Measurements from ENCODE around the gene LILRB5.

Gene LILRB5

GRCh38 chr19:54254195-54254906 is 2.7 kb downstream of the LILRB5 start:
- Histone ChIP-seq H3K4me2 (ENCODE audit: low read depth, low read length, poor library complexity, severe bottlenecking) (no peak overlapping the region), H3K27ac (ENCODE audit: low read depth, low read length) (no peak overlapping the region), H3K27me3 (ENCODE audit: low read length) (no peaks in the 10 kb centered on the region), H2AFZ (ENCODE audit: low read depth, low read length, severe bottlenecking) (no peak overlapping the region), H3K9me3 (ENCODE audit: insufficient read depth, low read length) (no peaks in the 10 kb centered on the region), H3K9me2 (replicated peaks; ENCODE audit: insufficient read depth, low read length) (no peaks in the 10 kb centered on the region), H3F3A (ENCODE audit: insufficient read depth) (no peaks in the 10 kb centered on the region), H3K9ac (ENCODE audit: low read length) (no peak overlapping the region), H3K79me2 (ENCODE audit: insufficient read depth, low read length) (no peaks in the 10 kb centered on the region), H3K4me3 (ENCODE audit: insufficient read depth, low read length, poor library complexity, severe bottlenecking) (no peak overlapping the region), H3K36me3 (ENCODE audit: low read length) (no peaks in the 10 kb centered on the region), H4K20me1 (ENCODE audit: low read depth, low read length) (no peaks in the 10 kb centered on the region)
- TF ChIP-seq CTCF (IDR thresholded peaks at IDR 0.05; ENCODE audit: insufficient read depth, low read length, poor library complexity, severe bottlenecking) (no peak), EZH2phosphoT487 (conservative IDR thresholded peaks at IDR 0.05; ENCODE audit: low read length) (no peak)

GRCh38 chr19:54253331-54254194 is 3.5 kb downstream of the LILRB5 start:
- Histone ChIP-seq H3K79me2 (ENCODE audit: insufficient read depth, low read length) (no peaks in the 10 kb centered on the region), H3K27me3 (ENCODE audit: low read length) (no peaks in the 10 kb centered on the region), H3K9ac (ENCODE audit: low read length) (no peak overlapping the region), H3K9me3 (ENCODE audit: insufficient read depth, low read length) (no peaks in the 10 kb centered on the region), H3K4me2 (ENCODE audit: low read depth, low read length, poor library complexity, severe bottlenecking) (no peak overlapping the region), H2AFZ (ENCODE audit: low read depth, low read length, severe bottlenecking) (no peak overlapping the region), H3F3A (ENCODE audit: insufficient read depth) (no peaks in the 10 kb centered on the region), H4K20me1 (ENCODE audit: low read depth, low read length) (no peaks in the 10 kb centered on the region), H3K9me2 (replicated peaks; ENCODE audit: insufficient read depth, low read length) (no peaks in the 10 kb centered on the region), H3K36me3 (ENCODE audit: low read length) (no peaks in the 10 kb centered on the region), H3K27ac (ENCODE audit: low read depth, low read length) (no peak overlapping the region), H3K4me3 (ENCODE audit: insufficient read depth, low read length, poor library complexity, severe bottlenecking) (no peak overlapping the region)
- TF ChIP-seq CTCF (IDR thresholded peaks at IDR 0.05; ENCODE audit: insufficient read depth, low read length, poor library complexity, severe bottlenecking) (no peak), EZH2phosphoT487 (conservative IDR thresholded peaks at IDR 0.05; ENCODE audit: low read length) (no peak)

GRCh38 chr19:54252845-54253244 is 4.2 kb downstream of the LILRB5 start:
- H3K79me2 ChIP-seq (ENCODE audit: insufficient read depth, low read length): no peaks in the 10 kb centered on the region
- H3K9me2 ChIP-seq (replicated peaks; ENCODE audit: insufficient read depth, low read length): no peaks in the 10 kb centered on the region
- no peak overlapping the region for H3K4me3 ChIP-seq (ENCODE audit: insufficient read depth, low read length, poor library complexity, severe bottlenecking)
- H3K4me2 ChIP-seq (ENCODE audit: low read depth, low read length, poor library complexity, severe bottlenecking): no peak overlapping the region
- H3K36me3 ChIP-seq (ENCODE audit: low read length): no peaks in the 10 kb centered on the region
- TF ChIP-seq EZH2phosphoT487 (conservative IDR thresholded peaks at IDR 0.05; ENCODE audit: low read length) (no peak), CTCF (IDR thresholded peaks at IDR 0.05; ENCODE audit: insufficient read depth, low read length, poor library complexity, severe bottlenecking) (no peak)
- no peak overlapping the region for H2AFZ ChIP-seq (ENCODE audit: low read depth, low read length, severe bottlenecking)
- H3K27ac ChIP-seq (ENCODE audit: low read depth, low read length): no peak overlapping the region
- H3K9ac ChIP-seq (ENCODE audit: low read length): no peak overlapping the region
- no peaks in the 10 kb centered on the region for H4K20me1 ChIP-seq (ENCODE audit: low read depth, low read length)
- H3K27me3 ChIP-seq (ENCODE audit: low read length): no peaks in the 10 kb centered on the region
- H3F3A ChIP-seq (ENCODE audit: insufficient read depth): no peaks in the 10 kb centered on the region
- no peaks in the 10 kb centered on the region for H3K9me3 ChIP-seq (ENCODE audit: insufficient read depth, low read length)
